Fibroblast of the aortic adventitia (primary cell): ENCODE data around the gene TSPAN17. TPM values are rescaled to one million over a fixed set of nuclear protein-coding genes. Genes with fewer than 3 reads are reported as not detected.
"Not testable (repeated sequence)": the region's sequence is repeated elsewhere in the genome, so short reads cannot be mapped to it uniquely, and the experiment has no call there.

Experiments used
- DNase-seq: peaks from one replicate; pipeline ENCODE4 v3.0.0-alpha.2; 2010; ENCODE audit warnings: low read depth
- H3K4me3 ChIP-seq: 2 replicates; pipeline ENCODE4 v1.5.1; 2011; ENCODE audit warnings: low read depth, mild to moderate bottlenecking, control low read depth, low read length, moderate library complexity
- CTCF ChIP-seq: IDR thresholded peaks from 2 replicates; pipeline ENCODE4 v1.5.1; 2011; ENCODE audit warnings: mild to moderate bottlenecking, low read length, control low read depth, inconsistent platforms; ENCODE audit not compliant: insufficient read depth
- total RNA-seq: library from RNA; depleted of rRNA; stranded (reverse); fragments of >200 nt; gene quantifications from 2 replicates; pipeline ENCODE4 v1.2.3, GENCODE V29; 2012; ENCODE audit warnings: low replicate concordance

Gene TSPAN17
- total RNA-seq, 1 donor: 29.0 TPM

DNA sequence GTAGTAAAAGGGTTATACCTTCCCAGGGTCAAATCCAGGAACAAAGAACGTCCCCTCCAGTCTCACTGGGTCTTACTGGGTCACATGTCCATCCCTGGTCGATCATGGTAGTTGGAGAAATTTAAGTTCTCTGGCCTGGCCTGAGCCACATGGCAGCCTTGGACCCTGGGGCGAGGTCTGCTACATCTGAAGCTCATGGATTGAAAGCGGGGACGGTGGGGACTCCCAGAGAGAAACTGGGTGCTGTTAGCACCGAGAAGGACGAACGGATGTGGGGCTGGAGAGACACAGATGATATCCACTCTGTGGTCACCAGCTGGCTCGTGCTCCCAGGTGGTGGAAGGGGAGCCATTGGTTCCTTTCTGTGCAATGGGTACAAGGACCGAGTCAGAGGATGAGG, 46.9 kb downstream of the TSPAN17 start:
- no peak for TF ChIP-seq CTCF
- no peak overlapping the region for H3K4me3 ChIP-seq
- no peak for DNase-seq

- DNase-seq: no peak
- no peak overlapping the region for H3K4me3 ChIP-seq
- no peak for TF ChIP-seq CTCF
Measured at GRCh38 chr5:176694631-176695030, 47.3 kb downstream of the TSPAN17 start.

- no peak for TF ChIP-seq CTCF
- H3K4me3 ChIP-seq: no peak overlapping the region
- no peak for DNase-seq
Measured at GRCh38 chr5:176695073-176695472, 47.8 kb downstream of the TSPAN17 start.

GRCh38 chr5:176697267-176697933, 50.1 kb downstream of the TSPAN17 start:
- no peak for DNase-seq
- no peak for TF ChIP-seq CTCF
- no peak overlapping the region for H3K4me3 ChIP-seq

GRCh38 chr5:176697934-176698538, 50.8 kb downstream of the TSPAN17 start:
- no peak for TF ChIP-seq CTCF
- no peak overlapping the region for H3K4me3 ChIP-seq
- no peak for DNase-seq

DNA sequence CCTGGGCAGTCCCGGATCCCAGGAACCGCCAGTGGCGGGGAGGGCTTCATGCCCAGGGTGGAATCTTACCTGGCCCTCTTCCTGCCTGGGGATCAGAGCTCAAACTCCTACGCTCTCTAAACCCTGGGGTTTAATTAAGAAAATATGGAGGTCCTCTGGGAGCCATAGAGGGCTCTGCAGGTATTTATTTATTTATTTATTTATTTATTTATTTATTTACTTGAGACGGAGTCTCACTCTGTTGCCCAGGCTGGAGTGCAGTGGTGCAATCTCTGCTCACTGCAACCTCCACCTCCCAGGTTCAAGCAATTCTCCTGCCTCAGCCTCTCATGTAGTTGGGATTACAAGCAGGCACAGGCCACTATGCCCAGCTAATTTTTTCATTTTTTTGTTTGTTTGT, 52.2 kb downstream of the TSPAN17 start:
- not testable (repeated sequence) for H3K4me3 ChIP-seq, DNase-seq

GRCh38 chr5:176700239-176700847, 53.1 kb downstream of the TSPAN17 start:
- no peak for TF ChIP-seq CTCF
- no peak for DNase-seq
- no peak overlapping the region for H3K4me3 ChIP-seq
